ENCODE measurements around the gene GUCA1A.
"Not testable (repeated sequence)": the region's sequence is repeated elsewhere in the genome, so short reads cannot be mapped to it uniquely, and the experiment has no call there.

The GUCA1A gene

DNA sequence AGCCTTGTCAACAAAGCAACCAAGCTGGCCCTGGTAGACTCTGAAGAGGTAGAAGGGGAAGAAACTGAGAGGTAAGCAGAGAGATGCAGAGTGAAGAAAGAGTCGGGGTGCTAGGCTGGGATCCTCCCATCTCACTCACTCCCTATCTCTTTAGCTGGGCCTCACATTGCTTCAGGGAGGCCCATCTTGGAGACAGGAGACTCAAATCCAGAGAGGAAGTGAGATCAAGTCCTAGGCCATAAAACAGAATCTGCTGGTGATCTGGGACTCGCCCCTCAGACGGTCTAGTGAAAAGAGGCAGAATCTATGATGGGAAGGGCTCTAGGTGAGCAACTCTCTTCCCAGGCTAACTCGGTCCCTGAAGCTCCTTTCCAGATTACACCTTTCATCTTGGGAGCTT is 22.3 kb downstream of the GUCA1A start:
- intact Hi-C loops (cut with DNase I; ENCODE audit: low total_unique reads): no loop called here
- Histone ChIP-seq H3K9me3 (no peaks in the 10 kb centered on the region), H3K27ac (no peak overlapping the region), H3K4me3 (no peak overlapping the region), H3K4me1 (peaks cover 0 to 9% (median 0%) of the 10 kb centered on the region in 4 donors), H3K27me3 (no peaks in the 10 kb centered on the region), H3K36me3 (peaks cover 0 to 7% (median 4%) of the 10 kb centered on the region in 3 donors)
- DNase-seq: no peak
- TF ChIP-seq, protein P1, sequence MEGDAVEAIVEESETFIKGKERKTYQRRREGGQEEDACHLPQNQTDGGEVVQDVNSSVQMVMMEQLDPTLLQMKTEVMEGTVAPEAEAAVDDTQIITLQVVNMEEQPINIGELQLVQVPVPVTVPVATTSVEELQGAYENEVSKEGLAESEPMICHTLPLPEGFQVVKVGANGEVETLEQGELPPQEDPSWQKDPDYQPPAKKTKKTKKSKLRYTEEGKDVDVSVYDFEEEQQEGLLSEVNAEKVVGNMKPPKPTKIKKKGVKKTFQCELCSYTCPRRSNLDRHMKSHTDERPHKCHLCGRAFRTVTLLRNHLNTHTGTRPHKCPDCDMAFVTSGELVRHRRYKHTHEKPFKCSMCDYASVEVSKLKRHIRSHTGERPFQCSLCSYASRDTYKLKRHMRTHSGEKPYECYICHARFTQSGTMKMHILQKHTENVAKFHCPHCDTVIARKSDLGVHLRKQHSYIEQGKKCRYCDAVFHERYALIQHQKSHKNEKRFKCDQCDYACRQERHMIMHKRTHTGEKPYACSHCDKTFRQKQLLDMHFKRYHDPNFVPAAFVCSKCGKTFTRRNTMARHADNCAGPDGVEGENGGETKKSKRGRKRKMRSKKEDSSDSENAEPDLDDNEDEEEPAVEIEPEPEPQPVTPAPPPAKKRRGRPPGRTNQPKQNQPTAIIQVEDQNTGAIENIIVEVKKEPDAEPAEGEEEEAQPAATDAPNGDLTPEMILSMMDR (IDR thresholded peaks at IDR 0.05): no peak

DNA sequence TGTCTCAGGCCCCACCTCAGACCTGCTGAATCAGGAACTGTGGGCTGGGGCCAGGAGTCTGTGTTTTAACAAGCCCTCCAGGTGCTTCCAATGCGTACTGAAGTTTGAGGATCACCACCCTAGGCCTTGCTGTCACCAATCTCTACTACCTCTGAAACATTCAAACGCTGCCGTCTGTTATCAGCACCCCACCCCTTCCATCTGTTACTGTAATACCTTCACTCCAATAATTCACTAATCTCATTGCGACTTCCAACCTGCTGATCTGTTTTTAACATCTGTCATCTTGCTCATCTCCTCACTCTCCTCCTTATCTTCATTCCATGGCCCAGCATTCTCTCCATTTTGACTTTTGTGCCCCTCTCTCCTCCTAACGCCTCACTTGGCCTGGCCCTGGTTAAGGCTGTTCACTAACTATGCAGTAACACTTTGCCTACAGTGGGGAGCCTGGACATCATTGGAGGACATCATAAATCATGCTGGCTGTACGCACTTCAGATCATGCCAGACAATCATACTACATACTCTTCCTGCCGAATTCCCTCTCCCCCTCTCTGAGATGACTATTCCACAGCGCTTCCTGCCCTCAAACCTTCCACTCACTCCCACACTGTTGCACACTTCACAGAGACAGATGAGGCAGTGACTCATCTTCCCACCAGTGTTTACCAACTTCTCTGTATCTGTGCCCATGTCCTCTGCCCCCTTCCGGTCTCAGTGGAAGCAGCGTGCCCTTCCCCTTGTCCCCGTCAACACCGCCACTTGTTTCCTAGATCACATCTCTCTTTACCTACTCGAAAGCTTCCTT is 24.6 kb downstream of the GUCA1A start:
- no peaks in the 10 kb centered on the region for H3K36me3 ChIP-seq
- H3K27me3 ChIP-seq: no peaks in the 10 kb centered on the region
- no peak for DNase-seq
- peaks cover 0 to 21% (median 2%) of the 10 kb centered on the region in 4 donors for H3K4me1 ChIP-seq
- no peak overlapping the region for H3K4me3 ChIP-seq
- H3K27ac ChIP-seq: no peak overlapping the region
- H3K9me3 ChIP-seq: no peaks in the 10 kb centered on the region
- TF ChIP-seq, protein P1 (IDR thresholded peaks at IDR 0.05): no peak
- intact Hi-C loops (cut with DNase I; ENCODE audit: low total_unique reads): no loop called here

DNA sequence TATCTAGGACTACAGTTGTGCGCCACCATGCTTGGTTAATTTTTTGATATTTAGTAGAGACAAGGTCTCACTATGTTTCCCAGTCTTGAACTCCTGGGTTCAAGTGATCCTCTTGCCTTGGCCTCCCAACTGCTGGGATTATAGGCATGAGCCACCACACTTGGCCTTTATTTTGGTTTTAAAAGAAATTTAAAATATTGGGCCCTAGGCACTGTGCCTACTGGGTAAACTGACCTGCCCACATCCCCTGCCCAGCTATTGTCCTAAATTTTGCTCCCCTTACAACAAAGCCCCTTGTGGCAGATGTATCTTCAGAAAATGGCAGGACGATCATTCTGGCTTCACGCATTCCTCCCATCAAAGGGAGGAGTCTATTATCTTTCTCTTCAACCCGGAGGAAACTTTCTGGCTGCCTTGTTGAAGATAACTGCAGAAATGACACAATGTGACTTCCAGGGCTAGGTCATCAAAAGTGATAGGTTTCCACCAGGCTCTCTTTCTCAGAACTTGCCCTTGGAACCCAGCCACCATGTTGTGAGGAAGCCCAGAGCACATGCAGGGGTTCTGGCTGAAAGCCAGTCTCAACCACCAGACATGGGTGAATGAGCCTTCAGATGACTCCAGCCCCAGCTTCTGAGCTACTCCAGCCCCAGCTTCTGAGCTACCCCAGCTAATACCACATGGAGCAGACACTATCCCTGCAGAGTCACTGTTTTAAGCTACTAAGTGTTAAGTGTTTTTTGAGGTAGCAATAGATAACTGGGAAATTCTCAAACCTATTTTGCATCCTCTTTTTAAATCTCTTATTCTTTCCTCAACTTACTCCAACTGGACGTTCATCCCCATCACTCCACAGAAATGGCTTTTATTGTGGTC is 26.2 kb downstream of the GUCA1A start:
- Histone ChIP-seq H3K4me3 (no peak overlapping the region), H3K9me3 (no peaks in the 10 kb centered on the region), H3K27ac (no peak overlapping the region), H3K4me1 (peaks cover 0 to 18% (median 2%) of the 10 kb centered on the region in 4 donors), H3K27me3 (no peaks in the 10 kb centered on the region), H3K36me3 (peaks cover 0 to 9% (median 4%) of the 10 kb centered on the region in 3 donors)
- no peak for DNase-seq
- TF ChIP-seq, protein P1 (IDR thresholded peaks at IDR 0.05): no peak
- intact Hi-C loops (cut with DNase I; ENCODE audit: low total_unique reads): no loop called here

DNA sequence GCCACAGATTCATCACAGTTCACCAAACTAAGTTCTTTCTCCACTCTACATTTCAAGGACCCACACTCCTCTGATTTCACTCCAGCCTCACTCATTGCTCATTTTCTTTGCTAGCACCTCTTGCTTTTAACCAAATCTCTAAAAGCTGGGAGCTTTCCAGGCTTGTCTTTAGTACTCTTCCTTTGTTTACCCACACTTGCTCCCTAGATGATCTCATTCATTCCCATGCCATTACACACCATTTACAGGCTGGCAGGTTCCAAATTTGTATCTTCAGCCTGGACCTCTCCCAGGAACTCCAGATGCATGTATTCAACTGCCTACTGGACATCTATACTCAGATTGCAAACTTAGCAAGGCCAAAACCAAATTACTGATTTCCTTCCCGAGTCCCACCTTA is 26.9 kb downstream of the GUCA1A start:
- Histone ChIP-seq H3K27me3 (no peaks in the 10 kb centered on the region), H3K4me1 (peaks cover 0 to 18% (median 2%) of the 10 kb centered on the region in 4 donors), H3K4me3 (no peak overlapping the region), H3K27ac (no peak overlapping the region), H3K36me3 (peaks cover 0 to 16% (median 11%) of the 10 kb centered on the region in 3 donors), H3K9me3 (no peaks in the 10 kb centered on the region)
- DNase-seq: no peak
- TF ChIP-seq, protein P1 (IDR thresholded peaks at IDR 0.05): no peak
- intact Hi-C loops (cut with DNase I; ENCODE audit: low total_unique reads): no loop called here

DNA sequence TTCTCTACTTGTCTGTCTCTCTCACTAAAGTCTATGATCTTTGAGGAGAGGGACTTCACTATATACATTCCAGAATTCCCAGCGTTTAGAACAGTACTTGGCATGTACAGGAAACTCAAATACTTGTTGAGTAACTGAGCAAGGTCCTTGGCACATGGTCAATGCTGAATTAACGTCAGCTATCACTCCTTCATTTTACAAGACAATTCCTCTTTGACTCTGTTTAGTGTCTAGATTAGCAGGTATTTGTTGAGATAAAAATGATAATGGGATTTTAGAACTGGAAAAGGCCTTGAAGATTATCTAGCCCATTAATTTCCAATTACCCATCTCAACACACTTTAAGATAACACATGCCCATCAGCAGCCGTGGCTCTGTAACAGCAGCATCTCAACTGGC is 28.2 kb downstream of the GUCA1A start:
- peaks cover 0 to 24% (median 24%) of the 10 kb centered on the region in 3 donors for H3K36me3 ChIP-seq
- no peak for DNase-seq
- H3K4me3 ChIP-seq: no peak overlapping the region
- no peak overlapping the region for H3K27ac ChIP-seq
- intact Hi-C loops (cut with DNase I; ENCODE audit: low total_unique reads): no loop called here
- no peaks in the 10 kb centered on the region for H3K27me3 ChIP-seq
- TF ChIP-seq, protein P1 (IDR thresholded peaks at IDR 0.05): no peak
- peaks cover 0 to 18% (median 2%) of the 10 kb centered on the region in 4 donors for H3K4me1 ChIP-seq
- no peaks in the 10 kb centered on the region for H3K9me3 ChIP-seq

DNA sequence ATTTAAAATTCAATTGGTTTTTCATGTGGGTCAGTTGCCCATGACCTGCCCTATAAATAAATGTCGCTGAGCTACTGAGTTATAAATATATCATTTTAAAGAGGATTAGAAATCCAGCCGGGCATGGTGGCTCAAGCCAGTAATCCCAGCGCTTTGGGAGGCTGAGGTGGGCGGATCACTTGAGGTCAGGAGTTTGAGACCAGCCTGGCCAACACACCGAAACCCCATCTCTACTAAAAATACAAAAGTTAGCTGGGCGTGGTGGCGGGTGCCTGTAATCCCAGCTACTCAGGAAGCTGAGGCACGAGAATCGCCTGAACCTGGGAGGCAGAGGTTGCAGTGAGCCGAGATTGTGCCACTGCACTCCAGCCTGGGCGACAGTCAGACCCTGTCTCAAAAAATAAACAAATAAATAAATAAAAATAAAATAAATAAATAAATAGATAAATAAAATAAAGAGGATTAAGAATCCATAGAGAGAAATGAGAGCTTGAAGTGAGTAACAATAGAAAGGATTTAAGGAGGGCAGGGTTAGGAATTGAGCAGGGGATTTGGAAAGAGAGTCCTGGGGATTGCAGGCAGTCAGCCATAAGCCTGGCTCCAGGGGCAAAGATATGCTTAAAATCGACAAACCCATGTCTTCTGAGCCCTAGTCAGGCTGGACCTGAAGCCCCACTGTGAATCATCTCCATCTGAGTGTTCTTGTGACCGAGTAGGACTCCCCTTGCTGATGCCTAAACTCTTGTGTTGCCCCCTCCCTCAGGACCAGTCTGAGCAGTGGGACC is 29.2 kb downstream of the GUCA1A start:
- H3K4me3 ChIP-seq; H3K27ac ChIP-seq; H3K27me3 ChIP-seq; H3K9me3 ChIP-seq; DNase-seq; intact Hi-C loops (cut with DNase I; ENCODE audit: low total_unique reads): not testable (repeated sequence)
- Histone ChIP-seq H3K4me1 (peaks cover 0 to 18% (median 2%) of the 10 kb centered on the region in 4 donors), H3K36me3 (peaks cover 0 to 31% (median 27%) of the 10 kb centered on the region in 3 donors)
